GM21529 (cell line): ENCODE results near the gene TTL.
"Not testable (repeated sequence)": the region's sequence is repeated elsewhere in the genome, so short reads cannot be mapped to it uniquely, and the experiment has no call there.

ENCODE experiments used
- ATAC-seq: cut with Tn5 transposase; IDR thresholded peaks from one replicate; pipeline ENCODE4 v1.9.1; 2021; ENCODE audit not compliant: unreplicated experiment

The TTL gene

GRCh38 chr2:112474844-112475486, 7.0 kb upstream of the TTL start:
- no peak for ATAC-seq

DNA sequence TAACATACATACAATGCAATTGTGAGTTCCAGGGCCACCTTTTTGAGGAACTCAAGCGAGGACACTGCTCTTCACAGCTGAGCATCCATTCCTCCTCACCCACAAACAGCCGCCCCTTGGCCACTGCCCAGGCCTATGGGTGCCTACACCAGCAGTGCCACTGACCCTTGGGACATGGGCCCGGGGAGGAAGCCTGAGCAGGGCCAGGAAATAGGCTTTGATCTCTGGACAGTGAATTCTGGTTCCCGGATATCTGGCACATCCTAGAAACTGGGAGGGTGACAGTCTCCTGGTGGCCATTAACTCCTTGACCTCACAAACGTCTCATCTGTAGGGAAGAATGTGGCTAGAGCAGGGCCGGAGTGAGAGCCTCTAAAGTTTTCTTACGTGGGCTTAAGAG, 5.5 kb upstream of the TTL start:
- ATAC-seq, result no peak

DNA sequence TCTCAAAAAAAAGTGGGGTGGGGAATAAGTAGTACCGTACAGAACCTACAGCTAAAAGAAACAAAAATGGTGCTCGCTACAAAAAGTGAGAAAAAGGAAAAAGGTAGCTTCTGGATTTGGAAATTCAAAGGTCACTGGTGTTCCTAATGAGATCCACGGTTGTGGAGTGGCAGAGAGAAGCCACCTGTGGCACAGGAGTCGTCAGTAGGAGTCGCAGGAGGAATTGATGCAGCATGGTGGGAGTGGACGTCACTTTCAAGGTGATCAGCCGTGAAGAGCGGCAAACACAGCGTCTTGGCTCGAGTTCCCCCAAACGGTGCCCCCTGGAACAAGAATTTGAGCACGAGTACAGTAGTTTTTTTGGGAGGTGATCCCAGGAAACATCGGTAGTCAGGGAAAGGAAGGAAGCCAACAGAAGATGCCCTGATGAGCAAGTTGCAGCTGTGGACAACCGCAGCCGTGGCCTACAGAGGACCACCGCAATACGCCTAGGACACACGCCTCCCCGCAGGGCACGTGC, 1.4 kb upstream of the TTL start:
- no peak for ATAC-seq

DNA sequence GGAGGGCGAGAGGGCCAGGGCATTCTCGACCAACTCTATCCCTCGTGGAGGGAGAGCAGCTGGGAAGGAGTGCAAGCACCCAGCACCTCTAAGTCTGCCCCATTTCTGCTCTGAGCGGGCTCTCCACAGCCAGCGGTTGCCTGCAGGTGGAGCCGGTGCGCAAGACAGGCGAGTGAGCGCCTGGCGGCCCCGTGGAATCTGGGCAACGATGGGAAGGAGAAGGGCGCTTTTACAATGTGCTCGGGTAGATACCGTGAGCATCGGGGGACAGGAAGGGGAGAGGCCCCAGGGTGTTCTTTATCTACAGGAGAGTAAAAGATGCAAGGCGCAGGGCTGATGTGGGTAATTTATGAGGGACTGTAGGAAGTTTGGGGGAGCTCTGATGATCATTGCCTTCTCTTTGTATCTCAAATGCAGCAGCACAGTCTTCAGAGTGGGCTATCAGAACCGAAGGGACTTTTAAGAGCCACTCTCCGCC, 867 bp upstream of the TTL start:
- ATAC-seq, result peak; percentile 69

DNA sequence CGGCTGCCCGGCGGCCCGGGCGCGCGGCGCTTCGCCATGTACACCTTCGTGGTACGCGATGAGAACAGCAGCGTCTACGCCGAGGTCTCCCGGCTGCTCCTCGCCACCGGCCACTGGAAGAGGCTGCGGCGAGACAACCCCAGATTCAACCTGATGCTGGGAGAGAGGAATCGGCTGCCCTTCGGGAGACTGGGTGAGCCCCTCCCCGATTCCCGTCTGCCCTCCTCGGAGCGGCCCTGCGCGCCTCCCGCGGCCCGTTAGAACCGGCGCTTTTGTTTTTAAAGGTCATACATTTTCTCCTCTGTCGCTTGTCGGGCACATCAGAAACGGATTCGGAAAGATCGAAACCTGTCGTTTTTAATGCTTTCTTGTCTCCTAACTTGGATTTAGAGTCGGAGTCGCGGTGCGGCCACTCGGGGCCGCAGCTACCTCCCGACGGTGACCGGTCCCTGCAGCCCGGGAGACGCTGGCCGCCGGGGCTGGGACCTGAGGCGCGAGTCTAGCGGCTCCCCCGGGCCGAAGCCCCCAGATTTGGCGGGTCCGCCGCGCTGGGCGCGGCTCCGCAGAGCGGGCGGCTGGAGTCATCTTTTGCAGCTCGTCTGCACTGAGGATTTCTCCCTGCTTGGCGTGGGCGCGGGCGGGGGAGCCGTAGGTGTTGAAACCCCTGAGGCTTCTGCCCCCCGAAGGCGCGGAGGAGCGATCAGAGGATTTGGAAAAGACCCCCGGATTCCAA, 519 bp downstream of the TTL start:
- peak; percentile 11 for ATAC-seq

- ATAC-seq, result no peak
These were observed 1.1 kb downstream of the TTL start for GRCh38 chr2:112483042-112483473.

GRCh38 chr2:112483831-112484230, 1.9 kb downstream of the TTL start:
- no peak for ATAC-seq

DNA sequence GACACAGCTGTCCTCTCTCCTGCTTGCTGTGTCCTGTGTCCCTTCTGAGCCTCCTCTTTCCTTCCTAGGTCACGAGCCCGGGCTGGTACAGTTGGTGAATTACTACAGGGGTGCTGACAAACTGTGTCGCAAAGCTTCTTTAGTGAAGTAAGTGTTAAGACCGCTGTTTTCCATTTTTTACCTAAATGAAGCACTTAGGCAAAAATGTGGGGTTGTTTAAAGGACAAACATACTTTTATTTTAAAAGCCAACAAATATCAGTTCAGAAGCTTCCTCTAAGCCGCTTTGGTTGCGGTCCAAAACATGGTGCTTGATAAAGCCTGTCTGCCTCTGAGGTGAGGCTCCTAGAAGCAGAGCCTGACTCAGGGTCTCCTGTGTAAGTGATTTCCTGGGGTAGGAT, 3.9 kb downstream of the TTL start:
- ATAC-seq, result no peak

- ATAC-seq, result no peak
These were observed 4.9 kb downstream of the TTL start for GRCh38 chr2:112486895-112487294.

DNA sequence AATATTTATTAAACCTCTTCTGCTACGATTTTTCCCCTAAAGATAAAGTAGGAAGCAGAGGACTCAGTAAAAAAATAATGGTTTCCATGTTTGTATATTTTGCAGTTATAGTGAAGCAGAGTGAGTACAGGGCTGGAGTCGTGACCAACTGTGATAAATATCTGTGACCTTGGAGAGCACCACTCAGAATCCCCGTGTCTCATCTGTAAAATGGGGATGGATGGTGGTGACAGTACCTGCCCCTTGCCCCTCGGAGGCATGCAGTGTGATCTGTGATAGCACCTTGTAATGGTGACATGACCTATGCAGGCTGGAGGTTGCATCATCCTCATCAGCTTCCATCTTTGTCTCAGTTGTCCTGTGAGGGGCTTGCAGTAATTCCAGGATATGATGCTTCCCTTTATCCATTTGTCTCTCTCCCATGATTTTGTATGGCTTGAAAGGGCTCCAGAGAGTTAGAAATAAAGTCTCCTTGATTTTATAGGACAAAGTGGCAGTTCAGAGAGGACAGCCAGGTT, 5.5 kb downstream of the TTL start:
- no peak for ATAC-seq

GRCh38 chr2:112488201-112488600, 6.2 kb downstream of the TTL start:
- no peak for ATAC-seq

DNA sequence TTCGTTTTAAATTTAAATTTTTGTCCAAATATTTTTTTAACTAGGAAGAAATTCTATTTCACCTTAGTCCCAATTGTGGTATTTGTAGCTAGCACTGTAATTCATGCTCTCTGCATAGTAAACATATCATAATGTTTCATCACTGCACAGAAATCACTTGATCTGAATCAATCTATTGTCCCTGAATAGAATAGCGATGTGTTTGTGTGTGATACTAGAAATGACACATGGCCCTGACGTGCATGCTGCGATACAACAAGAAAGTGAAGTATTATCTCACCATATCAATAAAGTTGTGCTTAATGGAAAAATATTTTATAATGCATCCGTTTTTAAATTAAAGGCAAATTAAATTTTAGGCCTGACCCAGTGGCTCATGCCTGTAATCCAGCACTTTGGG, 10.0 kb downstream of the TTL start:
- ATAC-seq, result no peak

GRCh38 chr2:112493048-112493447, 11.1 kb downstream of the TTL start:
- no peak for ATAC-seq

DNA sequence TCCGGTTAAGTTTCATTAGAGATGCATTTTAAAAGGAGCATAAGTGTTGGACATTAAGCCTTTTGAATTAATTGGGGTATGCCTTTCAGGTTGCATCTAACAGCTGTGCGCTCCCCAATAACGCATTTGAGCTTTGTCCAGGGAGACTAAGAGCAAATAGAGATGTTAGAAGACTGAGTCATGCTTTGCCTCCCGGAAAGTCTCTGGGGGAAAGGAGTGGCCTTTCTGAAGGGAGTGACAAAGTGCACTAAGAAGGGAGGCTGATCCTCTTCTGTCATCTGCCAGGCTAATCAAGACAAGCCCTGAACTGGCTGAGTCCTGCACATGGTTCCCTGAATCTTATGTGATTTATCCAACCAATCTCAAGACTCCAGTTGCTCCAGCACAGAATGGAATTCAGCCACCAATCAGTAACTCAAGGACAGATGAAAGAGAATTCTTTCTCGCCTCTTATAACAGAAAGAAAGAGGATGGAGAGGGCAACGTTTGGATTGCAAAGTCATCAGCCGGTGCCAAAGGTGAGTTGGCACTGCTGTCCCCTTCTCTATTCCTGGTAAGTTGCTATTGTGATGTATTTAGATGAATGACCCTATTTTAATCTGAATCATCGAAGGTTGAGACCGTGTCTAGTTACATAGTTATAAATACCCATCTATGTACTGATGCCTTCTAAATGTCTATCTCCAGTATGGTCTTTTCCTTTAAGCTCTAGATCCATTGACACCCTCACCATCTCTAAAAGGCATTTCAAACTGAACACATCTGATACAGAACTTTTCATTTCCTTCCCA, 12.1 kb downstream of the TTL start:
- ATAC-seq, result no peak

DNA sequence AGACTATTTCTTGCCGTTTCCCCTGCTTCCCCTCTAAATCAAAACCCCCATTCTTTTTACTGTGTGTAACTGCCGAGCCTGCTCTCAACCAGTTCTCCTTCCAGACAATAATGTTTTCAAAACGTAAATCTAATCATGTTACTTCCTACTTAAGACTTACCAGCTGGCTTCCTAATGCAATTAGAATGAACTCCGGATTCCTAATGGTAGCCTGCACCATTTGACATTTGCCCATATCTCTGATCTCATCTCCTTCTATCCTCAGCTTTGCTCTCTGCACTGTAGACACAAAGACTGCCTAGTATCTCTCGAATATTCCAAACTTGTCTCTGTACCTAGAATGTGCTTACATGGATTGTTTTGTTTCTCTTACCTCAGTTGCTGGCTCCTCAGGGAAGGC, 12.9 kb downstream of the TTL start:
- ATAC-seq, result no peak

DNA sequence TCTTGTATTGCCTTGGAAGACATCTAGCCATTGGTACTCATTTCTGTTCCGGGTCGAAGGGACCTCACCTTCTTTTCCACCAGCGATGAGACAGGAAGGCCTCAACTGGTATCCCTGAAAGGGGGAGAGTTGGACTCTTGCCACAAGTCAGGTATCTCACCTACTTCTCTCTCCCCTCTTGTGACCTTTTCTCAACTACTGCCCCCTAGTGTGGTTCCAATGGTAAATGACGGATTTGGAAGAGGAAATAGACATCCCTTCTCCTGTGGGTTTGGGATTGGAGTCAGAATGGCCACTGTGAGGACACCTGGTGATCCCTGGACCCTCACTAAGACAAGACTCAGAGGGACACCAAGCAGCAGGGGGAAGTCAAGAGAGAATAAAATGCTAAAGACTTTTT, 13.9 kb downstream of the TTL start:
- ATAC-seq, result not testable (repeated sequence)

- not testable (repeated sequence) for ATAC-seq
These were observed 19.0 kb downstream of the TTL start for GRCh38 chr2:112500850-112501484.

DNA sequence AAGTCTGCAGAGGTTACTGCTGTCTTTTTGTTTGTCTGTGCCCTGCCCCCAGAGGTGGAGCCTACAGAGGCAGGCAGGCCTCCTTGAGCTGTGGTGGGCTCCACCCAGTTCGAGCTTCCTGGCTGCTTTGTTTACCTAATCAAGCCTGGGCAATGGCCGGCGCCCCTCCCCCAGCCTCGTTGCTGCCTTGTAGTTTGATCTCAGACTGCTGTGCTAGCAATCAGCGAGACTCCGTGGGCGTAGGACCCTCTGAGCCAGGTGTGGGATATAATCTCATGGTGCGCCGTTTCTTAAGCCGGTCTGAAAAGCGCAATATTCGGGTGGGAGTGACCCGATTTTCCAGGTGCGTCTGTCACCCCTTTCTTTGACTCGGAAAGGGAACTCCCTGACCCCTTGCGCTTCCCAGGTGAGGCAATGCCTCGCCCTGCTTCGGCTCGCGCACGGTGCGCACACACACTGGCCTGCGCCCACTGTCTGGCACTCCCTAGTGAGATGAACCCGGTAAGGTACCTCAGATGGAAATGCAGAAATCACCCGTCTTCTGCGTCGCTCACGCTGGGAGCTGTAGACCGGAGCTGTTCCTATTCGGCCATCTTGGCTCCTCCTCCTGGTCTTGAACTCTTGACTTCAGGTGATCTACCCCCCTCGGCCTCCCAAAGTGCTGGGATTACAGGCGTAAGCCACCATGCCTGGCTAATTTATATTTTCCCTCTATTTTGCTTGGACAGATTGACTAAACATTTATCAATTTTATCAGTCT, 27.5 kb downstream of the TTL start:
- not testable (repeated sequence) for ATAC-seq

DNA sequence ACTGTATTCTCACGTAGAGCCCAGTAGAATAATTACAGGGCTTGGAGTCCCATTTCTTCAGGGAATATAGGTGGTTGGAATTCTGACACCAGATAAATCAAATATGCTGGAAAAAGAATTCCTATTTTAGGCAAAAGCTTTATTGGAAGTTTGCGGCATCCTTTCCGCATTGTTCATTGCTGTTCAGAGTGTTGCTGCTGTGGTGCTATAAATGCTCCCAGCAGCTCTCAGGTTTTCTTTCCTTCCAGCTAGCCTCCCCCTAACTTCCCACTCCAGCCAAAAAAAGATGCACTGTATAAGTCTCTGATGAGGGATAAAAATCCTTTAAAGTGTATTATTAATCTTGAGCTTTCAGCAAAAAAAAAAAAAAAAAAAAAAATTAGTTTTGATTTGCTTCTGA, 34.8 kb downstream of the TTL start:
- ATAC-seq, result no peak

DNA sequence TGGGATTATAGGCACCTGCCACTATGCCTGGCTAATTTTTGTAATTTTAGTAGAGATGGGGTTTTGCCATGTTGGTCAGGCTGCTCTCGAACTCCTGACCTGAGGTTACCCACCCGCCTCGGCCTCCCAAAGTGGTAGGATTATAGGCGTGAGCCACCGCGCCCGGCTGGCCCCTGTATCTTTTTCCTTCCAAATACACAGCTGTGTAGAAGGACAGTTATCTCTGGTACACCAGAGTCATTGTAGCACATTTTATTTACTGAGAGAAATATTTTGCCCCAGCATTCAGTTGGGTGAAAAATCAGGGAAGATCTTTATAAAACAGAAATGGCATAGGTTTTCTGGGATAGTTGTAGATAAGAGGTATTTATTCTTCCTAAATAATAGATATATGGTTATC, 36.9 kb downstream of the TTL start:
- no peak for ATAC-seq
